Embryonic facial prominence (tissue), 1 donor: ENCODE results near the gene ETV3L.

Experiments
- DNase-seq: peaks from one replicate; pipeline ENCODE4 v3.0.0-alpha.2; 2016; ENCODE audit errors: extremely low spot score

ETV3L gene

DNA sequence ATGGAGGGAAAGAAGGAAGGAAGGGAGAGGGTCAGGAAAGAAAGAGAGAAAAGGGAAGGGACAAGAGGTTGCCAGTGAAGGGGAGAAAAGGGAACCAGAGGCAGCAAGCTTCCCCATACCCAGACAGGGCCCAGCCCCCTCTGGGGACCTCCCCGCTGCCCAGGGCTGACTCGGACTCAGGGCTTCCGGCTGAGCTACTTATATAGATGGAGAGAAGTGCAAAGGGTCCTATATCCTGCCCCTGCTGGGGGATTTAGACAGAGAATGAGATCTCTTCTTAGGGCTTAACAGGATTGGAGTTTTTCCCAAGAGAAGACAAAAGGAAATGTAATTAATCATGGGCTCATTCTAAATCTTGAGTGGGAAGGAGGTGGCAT is at the start of gene ETV3L:
ETV3L (minus strand) TSS at position 176 of the 377 bp plus-strand sequence. CDS start 285 bp downstream, outside the sequence.
- DNase-seq: no peak

DNA sequence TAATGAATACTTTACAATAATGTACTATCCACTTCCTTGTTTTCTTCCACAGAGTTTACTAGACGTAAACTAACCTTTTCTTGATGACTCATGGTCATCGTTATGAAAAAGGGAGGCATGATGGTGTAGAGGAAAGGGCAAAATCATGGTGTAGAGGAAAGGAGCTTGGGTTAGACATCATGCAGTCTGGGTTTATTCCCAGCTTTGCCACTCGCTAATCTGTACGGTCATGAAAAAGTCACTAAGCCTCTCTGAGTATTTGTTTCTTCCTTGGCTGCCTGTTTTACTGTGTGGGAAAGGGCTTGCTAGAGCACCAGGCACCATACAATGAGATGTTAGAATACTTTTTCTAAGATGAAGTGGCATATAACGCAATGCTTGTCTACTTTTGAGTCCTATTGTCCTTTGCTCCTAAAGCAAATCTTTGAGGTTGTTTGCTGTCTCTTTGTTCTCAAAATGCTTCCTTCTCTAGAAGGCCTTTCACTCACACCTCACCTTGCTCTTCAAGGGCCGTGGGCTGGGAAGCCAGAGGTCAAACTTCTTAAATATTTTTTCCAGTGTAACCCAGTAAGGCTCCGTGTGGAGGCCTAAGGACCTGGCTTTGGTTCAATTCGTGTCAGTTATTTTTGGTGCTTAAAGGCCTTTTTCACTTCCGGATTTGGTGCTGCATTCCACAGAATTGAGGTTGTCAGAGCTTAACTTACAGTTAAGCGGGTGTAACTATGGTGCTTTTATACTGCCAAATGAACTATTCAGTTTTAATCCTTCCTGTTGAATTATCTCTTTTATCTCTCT is 48.5 kb upstream of the ETV3L start:
- DNase-seq: no peak

DNA sequence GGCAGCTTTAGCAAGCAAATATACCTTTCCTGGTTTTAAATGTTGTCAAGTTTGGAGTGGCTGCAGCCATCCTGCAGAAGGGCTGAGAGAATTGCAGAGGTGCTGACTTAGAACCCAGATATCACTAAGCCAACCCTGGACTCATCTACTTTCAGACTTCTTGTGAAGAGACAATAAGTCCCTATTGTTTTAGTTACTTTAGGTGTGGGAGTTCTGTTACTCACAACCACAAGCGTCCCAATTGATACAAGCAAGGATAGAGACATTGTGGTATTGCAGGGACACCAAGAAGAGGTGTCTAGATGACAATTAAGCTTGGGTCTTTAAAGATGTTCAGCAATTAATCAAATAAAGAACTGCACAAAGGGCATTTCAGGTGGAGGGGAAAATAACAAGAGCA is 47.4 kb upstream of the ETV3L start:
- no peak for DNase-seq

DNA sequence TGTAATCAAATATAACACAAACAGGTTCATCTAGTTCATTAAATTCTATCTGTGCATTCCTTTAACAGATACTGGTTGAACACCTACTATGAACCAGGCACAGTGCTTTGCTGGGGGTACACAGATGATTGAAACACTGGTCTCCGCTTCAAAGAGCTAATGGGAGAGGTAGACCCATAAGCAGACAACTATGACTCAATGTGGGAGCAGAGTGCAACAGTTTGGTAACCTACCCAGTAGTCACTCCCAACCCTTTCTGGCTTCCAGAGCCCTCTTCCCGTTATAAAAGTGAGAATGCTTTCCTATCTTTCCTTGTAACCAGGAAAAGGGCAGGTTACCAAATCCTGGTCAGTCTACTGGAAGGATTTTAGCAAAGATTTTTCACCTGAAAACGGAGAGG is 46.6 kb upstream of the ETV3L start:
- DNase-seq: no peak

DNA sequence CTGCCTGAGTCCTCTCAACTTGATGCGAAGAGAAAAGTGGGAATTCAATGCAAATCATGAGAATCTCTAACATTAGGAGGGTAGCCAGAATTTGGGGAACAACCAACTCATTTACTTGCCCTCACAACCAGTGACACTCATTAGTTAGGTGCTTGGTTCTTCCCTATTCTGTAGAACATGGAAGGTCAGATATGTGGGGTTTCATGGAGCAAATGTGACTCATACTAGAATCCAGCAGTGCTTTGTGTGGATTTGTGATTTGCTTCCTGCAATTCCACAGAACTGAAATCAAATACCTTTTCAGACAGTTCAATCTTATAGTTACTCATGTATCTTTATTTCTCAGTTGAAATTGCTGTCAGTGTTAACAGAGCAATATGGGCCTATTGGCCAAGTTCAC is 45.5 kb upstream of the ETV3L start:
- no peak for DNase-seq

DNA sequence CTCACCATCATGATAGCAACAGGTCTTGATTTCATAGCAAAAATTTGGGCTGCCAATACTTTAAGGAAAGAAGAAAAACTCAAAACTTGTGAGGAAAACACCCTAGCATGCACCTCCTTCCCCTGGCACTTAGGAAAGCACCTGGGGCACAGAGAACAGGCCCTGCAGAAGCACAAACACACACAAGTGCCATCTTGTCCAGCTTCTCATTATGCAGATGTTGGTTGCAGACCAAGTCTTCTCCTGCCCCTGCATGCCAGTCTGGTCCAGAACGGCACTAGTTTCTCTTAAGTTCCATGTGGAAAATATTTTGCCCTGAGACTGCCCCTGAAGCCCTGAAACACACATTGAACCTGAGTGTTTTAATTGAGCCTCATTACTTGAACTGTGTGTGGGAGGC is 44.9 kb upstream of the ETV3L start:
- DNase-seq: no peak

DNA sequence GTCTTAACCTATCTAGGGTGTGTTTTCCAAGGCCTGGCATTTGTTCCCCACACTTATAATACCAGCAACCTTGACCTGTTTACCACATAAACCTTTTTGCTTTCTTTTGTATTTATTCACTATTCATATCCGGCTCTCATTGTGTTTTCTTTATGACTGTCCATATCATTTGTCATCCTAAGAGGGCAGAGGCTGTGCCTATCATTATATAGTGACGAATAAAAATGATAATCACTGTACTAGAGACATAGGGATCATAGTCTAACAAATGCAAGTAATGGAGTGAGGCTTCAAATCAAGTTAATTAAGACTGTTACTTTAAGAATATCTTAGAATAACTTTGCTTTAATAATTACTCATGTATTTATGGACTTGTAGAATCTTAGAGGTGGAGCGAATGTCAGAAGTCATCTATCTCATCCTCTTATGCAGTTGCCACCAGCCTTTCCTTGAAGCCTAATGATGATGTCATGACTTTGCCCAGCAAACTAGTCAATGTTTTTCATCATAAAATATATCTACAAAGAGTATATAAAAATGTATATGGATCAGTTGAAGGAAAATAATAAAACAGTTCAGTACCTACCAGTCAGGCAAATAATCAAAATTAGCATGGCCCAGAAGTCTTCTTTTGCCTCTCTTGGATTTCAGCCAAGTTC is 43.3 kb upstream of the ETV3L start:
- no peak for DNase-seq

DNA sequence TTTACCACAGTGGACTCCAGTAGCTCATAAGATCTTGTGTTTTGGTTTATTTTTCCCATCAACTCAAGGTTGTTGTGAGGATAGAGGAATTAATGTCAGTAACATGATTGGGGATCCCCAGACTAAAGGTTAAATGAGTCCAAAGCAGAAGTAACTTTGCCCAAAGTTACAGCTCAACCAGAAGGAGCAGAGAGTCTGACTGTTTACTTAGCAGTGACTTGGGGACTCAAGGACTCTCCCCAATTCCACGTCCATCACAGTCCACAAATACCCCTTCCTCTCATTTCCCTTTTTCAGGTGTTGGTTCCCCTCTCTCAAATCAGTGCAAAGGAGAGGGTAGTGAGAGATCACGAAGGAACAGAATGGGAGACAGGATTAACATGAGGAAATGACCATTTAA is 42.6 kb upstream of the ETV3L start:
- DNase-seq: no peak

DNA sequence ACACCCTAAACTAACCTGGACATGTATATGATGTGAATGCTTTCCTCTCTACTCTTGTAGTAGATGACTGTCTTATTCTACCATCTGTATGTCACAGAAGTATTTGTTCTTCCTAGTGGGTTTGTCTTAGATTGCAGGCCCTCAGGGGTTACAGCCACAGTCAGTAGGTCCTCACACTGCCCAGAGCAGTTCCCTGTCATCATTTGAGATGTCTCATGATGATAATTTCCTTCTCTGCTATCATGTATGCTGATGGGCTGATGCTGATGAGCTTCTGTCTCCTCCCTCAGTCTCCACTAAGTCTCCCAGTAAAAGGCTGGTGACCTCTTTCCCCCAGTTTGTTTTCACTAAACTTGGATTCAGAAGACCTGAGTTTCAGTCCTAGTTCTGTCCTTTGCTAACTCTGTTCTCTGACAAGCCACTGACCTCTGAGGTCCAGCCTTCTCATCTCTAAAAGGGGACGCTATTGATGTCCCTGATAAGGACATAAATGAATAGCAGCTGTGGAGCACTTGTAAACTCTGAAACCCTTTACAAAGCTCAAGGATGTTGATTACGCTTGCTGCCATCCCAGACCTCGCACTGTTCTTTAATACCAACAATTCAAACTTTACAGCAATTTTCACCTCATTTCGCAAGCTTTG is 41.7 kb upstream of the ETV3L start:
- DNase-seq: no peak

DNA sequence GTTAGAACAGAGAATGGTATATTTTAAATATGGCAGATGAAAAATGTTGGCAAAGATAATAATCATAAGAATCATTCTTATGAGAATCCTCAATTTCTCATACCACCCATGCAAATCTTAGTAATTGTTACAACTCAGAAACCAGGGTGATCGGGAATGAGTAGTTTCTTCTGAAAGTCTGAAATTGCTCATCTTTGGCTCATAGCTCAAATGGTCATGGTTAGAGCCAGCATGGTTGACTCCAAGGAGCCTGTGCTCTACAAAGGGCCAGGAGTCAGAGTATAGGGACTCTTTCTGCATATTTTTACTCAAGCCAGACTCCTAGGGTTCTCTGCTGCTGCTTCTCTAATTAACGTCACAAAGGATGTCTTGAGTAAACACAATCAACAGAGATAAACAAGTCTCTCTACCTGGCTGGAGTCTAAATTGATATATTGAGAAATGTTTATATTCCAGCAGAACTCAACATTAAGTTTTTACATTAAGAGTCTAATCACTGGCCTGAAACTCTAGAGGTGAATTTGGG is 40.5 kb upstream of the ETV3L start:
- DNase-seq: no peak

DNA sequence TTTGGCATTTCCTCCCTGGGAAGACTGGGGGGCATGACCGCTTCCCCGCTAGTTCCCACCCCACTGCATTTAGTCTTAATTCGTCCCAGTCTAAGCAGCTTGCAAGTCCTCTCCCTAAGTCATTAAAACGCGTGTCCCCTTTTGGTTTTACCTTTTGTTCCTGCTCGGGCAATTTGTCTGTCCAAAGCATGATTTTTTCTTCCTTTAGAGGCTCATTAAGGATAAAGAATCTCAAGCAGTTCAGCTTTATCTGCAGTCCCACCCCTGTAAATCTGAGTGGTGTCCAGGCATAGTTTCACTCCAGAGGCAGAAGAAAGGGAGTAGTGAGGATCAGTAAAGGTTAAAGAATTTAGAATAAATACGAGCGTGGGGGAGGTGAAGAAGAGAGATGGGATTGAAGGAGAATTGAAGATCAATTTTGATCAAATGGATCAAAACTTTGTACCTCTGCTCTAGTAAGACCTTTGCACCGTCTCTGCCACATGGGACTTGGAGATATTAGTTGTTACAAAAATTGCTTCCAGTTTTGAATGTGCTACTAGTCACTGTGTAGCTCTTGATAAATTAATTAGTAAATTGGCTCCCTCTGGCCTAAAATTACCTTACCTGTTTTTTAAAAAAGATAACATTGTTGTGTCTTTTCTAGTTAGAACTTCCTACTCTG is 39.6 kb upstream of the ETV3L start:
- no peak for DNase-seq

DNA sequence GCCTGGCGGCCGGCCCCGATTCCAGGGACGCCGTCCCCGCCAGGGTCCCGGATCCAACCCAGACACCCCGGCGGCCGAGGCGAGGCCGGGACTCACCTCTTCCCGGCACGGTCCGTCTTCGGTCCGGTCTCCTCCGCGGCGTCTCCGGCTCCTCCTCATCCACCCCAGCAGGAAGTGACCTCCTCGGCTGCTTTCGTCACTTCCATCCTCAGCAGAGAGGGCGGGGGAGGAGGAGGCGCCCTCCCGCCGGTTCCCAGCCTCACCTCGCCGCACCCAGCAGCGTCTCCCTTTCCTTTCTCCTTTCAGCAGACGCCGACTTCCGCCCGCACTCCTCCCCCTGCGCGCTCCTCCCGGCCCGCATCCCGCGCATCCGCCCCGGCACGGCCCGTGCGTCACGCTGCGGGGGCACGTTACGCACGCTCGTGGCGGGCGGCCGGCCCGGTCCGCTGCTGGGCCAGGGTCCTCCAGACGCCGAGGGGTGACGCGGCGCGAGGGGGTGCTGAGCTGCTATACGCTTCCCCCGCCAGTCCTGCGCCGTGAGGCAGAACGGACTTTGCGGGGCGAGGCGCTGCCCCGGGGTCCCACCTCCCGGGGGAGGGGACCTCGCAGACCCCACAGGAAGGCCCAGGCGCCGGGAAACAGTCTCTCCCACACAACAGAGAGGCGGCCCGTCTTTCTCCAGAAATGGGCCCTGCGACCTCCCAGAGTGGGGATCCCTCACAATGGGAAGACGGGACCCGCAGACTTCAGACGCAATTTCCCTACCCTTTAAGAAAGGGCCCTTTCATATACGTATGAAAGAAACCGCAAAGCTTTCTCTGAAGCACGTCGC is 38.8 kb upstream of the ETV3L start, which contains the start of gene ETV3:
ETV3 (minus strand) TSS at position 176 of the 832 bp plus-strand sequence. CDS start 2,043 bp downstream, outside the sequence.
- DNase-seq: peak; percentile 91

DNA sequence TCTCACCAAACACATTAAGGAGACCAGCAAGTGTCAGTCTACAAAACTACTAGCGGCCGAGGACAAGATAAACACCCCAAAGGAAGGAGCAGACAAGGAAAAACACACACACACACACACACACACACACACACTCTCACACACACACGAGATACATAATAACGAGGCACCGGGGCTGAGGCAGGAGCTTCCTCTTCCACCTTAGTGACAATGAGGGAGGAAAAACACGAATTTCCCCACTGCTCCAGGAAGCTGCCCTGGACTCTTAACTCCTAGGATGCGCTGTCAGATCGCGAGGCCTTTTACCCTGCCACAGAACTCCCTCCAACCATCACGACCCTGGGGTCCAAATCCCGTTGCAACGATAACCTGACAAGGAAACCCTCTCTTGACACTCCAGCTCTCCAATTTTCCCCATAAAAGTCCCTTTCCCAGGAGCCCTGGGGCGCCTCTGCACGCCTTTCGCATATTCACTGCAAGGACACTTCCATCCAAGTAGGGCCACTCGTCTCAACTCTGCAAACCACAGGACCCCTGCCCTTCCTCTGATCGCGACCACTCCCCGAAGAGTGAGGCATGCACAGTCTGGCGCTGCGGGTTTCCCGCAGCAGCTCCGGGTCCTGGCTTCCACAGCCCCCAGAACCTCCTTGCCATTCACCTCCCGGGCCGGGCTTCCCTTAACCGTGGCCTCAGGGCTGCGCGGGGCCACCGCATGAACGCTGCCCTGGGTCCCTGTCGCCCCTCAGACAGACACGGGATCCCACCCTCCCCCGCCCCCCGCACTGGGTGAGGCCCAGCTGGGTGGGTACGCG is 38.0 kb upstream of the ETV3L start:
- no peak for DNase-seq

DNA sequence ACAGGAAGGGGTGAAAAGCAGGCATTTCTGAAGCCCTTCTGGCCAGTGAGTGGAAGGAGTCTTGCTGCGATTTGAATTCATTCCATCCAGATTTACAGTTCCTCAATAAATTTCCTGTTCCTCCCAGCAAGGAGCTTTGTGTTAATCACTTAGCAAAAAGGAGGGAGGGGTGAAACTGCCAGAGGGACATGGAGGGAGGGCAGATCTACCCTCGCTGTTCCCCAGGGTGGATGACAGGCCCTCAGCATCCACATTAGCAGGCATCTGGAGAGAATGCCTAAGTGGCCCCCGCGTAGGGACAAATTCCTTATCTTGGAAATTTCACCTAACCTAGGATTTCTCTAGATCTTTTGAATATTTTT is 37.4 kb upstream of the ETV3L start:
- DNase-seq: no peak

DNA sequence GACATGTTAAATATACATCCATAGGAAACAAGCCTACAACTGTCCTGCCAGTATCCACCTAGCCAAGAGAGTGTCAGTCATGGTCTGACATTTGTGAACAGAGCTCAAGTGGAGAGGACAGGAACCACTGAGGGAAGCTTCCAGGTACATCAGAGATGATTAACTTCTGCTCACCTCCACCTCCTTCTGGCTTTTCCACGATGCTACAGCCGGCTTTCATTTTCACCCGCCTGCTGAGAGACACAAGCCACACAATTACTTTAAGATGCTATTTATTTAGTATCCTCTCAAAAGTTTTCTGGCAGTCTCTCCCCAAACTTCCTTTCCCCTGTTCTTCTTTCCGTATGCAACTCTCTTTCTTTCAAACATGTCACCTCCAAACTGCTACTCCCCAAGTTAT is 36.5 kb upstream of the ETV3L start:
- no peak for DNase-seq

DNA sequence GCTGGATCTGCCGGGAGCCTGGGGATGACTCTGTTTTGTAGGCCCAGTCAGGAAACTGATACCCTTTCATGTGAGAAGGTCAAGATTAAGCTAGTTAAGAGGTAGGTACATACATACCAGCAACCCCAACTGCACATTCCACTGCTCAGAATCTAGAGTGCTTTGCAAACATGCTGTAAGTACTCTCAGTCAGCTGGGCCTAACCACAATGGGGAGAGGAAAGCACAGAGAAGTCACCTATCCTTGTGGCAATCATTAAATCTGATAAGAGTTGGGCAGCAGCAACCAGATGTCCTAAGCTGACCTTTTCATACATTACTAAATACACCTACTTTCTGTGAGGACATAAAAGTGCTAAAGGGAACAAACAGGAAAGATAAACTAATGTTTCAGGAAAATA is 36.0 kb upstream of the ETV3L start:
- DNase-seq: no peak

DNA sequence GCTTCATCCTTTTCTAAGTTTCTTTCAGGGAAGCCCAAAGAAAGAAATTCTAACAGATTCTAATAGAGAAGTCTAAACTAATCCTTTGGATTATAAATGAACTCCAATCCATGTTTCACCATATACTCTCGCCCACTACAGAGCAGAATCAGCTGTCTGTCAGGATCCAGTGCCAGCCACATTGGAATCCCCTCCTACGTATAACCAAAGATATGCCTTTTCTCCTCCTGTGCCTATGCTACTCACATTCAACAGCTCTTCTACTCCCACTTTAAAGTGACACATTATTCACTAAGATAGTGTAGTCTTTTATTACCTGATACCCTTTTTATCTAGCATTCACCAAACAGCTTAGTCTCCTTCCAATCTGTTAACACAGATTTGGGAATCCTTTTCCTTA is 35.5 kb upstream of the ETV3L start:
- DNase-seq: no peak

DNA sequence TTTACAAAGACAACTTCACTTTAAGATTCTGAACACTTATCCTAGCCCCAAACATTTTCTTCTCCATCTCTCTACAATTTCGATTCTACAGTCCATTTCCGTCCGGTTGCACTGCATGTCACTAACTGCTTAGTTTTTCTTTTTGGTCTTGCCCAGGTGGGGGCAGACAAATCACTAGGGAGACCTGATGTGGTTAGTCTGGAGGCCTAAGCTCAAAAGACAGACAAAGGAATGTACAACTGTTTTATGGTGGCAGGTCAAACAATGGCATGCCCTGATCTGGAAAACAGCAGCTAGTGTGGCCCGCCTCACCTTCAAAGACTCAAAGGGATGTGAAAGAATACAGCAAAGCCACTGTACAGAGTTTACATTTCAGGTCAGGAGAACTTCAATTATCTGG is 34.8 kb upstream of the ETV3L start:
- DNase-seq: no peak

DNA sequence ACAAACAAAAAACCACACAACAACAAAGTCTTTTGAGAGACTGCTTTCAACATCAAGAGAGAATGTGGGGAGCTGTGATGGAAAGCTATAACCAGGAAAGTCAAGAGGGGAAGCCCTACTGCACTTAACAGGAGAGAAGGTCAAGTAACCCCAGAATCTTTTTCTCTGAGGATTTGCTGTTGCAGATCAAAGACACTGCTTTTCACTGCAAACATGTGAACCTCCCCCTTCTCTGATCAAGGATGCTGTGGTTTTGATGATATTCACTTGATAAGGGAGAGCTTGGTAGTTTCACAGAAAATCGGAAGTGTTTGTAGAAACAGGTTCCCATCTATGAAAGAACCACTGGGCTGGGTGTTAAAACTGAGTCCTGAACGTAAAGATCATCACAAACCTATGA is 33.8 kb upstream of the ETV3L start:
- DNase-seq: no peak

DNA sequence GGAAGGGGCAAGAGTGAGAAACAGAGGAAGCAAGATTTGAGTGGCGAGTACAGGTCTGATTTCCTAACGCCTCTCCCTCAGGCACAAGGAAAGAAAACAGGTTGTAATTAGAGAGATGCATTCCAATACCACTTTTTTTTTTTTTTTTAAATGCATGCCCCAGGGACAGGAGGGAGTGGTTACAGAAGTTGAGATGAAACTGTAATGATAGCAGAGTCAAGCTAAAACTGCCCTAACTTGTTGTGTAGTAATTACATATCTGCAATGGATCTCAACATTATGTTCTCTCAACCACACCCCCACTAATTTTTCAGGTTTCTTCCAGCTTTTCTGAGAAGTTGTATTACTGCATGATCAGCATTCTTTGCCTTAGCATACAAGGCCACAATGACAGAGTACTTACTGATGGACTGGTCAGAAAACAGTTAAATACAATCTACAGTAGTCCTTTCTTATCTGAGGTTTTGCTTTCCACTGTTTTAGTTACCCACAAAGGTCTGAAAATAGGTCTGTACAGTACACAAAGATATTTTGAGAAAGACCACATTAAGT is 33.1 kb upstream of the ETV3L start:
- no peak for DNase-seq
